ENCODE measurements around the gene TIA1.
"Not testable (repeated sequence)": the region's sequence is repeated elsewhere in the genome, so short reads cannot be mapped to it uniquely, and the experiment has no call there.

TIA1 gene

GRCh38 chr2:70203086-70203485 lies 45.3 kb downstream of the TIA1 start:
- no peak overlapping the region for H3K27ac Mint-ChIP-seq
- H3K9me3 Mint-ChIP-seq = no peaks in the 10 kb centered on the region
- ATAC-seq (replicated peaks) (no peak), DNase-seq (no peak)
- no peak overlapping the region for H3K4me3 Mint-ChIP-seq
- H3K36me3 Mint-ChIP-seq (ENCODE audit: insufficient read depth) = no peaks in the 10 kb centered on the region
- no peaks in the 10 kb centered on the region for H3K4me1 Mint-ChIP-seq (ENCODE audit: low read depth in 2 of 2)
- H3K27me3 Mint-ChIP-seq = no peaks in the 10 kb centered on the region

GRCh38 chr2:70202236-70202806 lies 46.1 kb downstream of the TIA1 start:
- no peaks in the 10 kb centered on the region for H3K36me3 Mint-ChIP-seq (ENCODE audit: insufficient read depth)
- H3K27me3 Mint-ChIP-seq = no peaks in the 10 kb centered on the region
- H3K9me3 Mint-ChIP-seq = no peaks in the 10 kb centered on the region
- DNase-seq (no peak), ATAC-seq (replicated peaks) (no peak)
- no peak overlapping the region for H3K27ac Mint-ChIP-seq
- H3K4me1 Mint-ChIP-seq (ENCODE audit: low read depth in 2 of 2) = no peaks in the 10 kb centered on the region
- no peak overlapping the region for H3K4me3 Mint-ChIP-seq

- DNase-seq (no peak), ATAC-seq (replicated peaks) (no peak)
- H3K9me3 Mint-ChIP-seq = no peaks in the 10 kb centered on the region
- no peak overlapping the region for H3K27ac Mint-ChIP-seq
- no peak overlapping the region for H3K4me3 Mint-ChIP-seq
- no peaks in the 10 kb centered on the region for H3K27me3 Mint-ChIP-seq
- no peaks in the 10 kb centered on the region for H3K36me3 Mint-ChIP-seq (ENCODE audit: insufficient read depth)
- H3K4me1 Mint-ChIP-seq (ENCODE audit: low read depth in 2 of 2) = no peaks in the 10 kb centered on the region
These were observed 46.6 kb downstream of the TIA1 start for GRCh38 chr2:70201831-70202230.

DNA sequence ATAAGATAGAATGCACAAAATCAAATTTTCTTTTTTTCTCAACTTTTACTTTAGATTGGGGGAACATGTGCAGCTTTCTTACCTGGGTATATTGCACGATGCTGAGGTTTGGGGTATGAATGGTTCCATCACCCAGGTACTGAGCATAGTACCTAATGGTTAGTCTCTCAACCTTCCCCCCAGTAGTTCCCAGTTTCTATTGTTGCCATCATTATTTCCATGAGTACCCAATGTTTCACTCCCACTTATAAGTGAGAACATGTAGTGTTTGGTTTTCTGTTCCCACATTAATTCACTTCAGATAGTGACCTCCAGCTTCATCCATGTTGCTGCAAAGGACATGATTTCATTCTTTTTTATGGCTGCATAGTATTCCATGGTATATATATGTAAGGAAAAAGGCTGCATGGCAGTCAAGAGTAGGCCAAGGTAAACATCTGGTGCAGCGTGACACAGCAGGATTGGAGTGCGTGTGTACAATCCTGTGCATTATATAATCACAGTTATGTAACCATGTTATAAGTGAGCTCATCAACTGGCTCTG lies 47.1 kb downstream of the TIA1 start:
- no peaks in the 10 kb centered on the region for H3K4me1 Mint-ChIP-seq (ENCODE audit: low read depth in 2 of 2)
- no peaks in the 10 kb centered on the region for H3K9me3 Mint-ChIP-seq
- H3K4me3 Mint-ChIP-seq = no peak overlapping the region
- H3K36me3 Mint-ChIP-seq (ENCODE audit: insufficient read depth) = no peaks in the 10 kb centered on the region
- DNase-seq (no peak), ATAC-seq (replicated peaks) (no peak)
- H3K27me3 Mint-ChIP-seq = no peaks in the 10 kb centered on the region
- H3K27ac Mint-ChIP-seq = no peak overlapping the region

DNA sequence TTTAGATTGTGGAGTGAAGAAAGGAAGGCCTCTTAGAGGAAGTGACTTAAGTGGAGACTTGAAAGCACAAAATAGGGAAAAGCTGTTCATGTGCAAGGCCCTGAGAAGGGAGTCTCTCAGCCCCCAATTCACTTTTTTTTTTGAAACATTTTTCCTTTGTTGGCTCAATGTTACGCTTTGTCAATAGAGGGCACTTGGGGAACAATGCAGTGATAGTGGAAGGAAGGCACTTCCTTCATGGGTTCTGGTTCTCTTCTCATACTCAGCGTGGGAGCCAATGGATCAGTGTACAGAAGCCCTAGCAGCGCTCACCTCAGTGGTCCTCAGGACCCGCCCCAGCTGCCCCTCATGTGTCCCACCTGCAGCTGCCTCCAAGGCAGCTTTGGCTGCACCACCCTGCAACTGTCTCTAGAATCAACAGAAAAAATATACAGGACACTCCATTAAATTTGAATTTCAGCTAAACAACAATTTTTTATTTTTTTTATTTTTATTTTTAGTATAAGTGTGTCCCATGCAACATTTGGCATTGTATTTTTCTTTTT lies 49.0 kb downstream of the TIA1 start:
- H3K9me3 Mint-ChIP-seq = no peaks in the 10 kb centered on the region
- ATAC-seq (replicated peaks) = no peak
- no peaks in the 10 kb centered on the region for H3K36me3 Mint-ChIP-seq (ENCODE audit: insufficient read depth)
- no peak overlapping the region for H3K27ac Mint-ChIP-seq
- no peak overlapping the region for H3K4me3 Mint-ChIP-seq
- H3K27me3 Mint-ChIP-seq = no peaks in the 10 kb centered on the region
- no peak for DNase-seq
- no peaks in the 10 kb centered on the region for H3K4me1 Mint-ChIP-seq (ENCODE audit: low read depth in 2 of 2)

DNA sequence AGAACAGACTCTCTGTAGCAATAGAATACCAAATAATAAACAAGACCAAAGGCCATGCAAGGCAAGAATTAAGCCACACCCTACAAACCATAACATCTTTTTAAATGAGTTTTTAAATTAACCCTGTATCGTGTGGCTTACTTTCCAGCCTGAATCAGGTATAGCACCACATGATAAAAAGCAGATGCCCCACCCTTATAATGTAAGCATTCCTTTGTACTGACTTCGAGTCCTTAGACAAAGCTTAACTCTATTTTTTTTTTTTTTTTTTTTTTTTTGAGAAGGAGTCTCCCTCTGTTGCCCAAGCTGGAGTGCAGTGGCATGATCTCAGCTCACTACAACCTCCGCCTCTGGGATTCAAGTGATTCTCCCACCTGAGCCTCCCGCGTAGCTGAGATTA lies 55.9 kb downstream of the TIA1 start:
- Mint-ChIP-seq H3K4me1 (ENCODE audit: low read depth in 2 of 2) (peaks cover 9% of the 10 kb centered on the region in 2 donors), H3K27ac (no peak overlapping the region), H3K4me3 (no peak overlapping the region), H3K27me3 (no peaks in the 10 kb centered on the region), H3K36me3 (ENCODE audit: insufficient read depth) (peaks cover 24% of the 10 kb centered on the region), H3K9me3 (no peaks in the 10 kb centered on the region)
- DNase-seq = no peak
- no peak for ATAC-seq (replicated peaks)

GRCh38 chr2:70191244-70191735 lies 57.1 kb downstream of the TIA1 start:
- H3K27me3 Mint-ChIP-seq = no peaks in the 10 kb centered on the region
- ATAC-seq (replicated peaks) = no peak
- peak overlapping the region; percentile 87 to 92 for H3K4me3 Mint-ChIP-seq
- no peak for DNase-seq
- H3K27ac Mint-ChIP-seq = peak overlapping the region; percentile 97 to 98
- peaks cover 9% of the 10 kb centered on the region in 2 donors for H3K4me1 Mint-ChIP-seq (ENCODE audit: low read depth in 2 of 2)
- H3K9me3 Mint-ChIP-seq = no peaks in the 10 kb centered on the region
- peaks cover 24% of the 10 kb centered on the region for H3K36me3 Mint-ChIP-seq (ENCODE audit: insufficient read depth)

DNA sequence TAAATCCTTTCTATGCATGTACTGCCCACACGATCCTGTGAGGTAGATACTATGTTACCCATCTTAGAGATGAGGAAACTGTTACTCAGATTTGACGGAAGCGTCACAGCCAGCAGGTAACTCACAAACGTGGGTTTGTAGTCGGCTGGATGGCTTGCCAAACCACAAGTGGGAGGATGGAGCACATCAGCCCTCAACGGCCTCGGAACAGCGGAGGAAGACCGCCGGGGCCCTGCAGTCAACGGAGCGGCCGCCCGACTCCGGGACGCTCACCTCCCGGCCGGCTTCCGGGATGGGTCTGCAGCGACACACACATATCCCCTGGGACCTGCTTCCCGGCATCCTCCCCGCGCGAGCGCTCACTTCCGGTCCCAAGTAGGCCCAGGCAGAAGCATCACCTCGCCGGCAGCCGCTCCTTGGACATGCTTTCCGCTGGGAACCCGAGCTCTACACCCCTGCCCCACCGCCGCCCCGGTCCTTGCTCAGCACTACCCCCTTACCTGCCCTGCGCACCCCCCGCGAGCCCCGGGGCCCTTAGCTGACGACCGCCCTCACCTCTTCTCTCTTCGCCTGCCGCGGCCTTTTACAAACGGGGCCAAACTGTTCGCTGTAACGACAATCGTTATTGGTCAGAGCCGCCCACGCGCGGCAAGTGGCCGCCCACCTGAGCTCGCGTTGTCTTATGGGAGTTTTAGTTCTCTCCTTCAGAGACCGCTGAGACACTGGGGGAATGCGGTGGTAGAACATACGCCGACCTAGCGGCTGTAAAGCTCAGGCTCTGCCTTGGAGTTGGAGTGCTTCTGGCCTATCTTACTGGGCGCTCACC lies 57.8 kb downstream of the TIA1 start, which contains the start of gene C2orf42:
TSS of gene C2orf42 (minus strand) at position 602 of the 826 bp plus-strand sequence. CDS start 9,034 bp downstream, outside the sequence.
- H3K27ac Mint-ChIP-seq = peak within 1 kb of the TSS; percentile 97 to 98
- peak within 1 kb of the TSS; percentile 87 to 92 for H3K4me3 Mint-ChIP-seq
- peak; percentile 83 for ATAC-seq (replicated peaks)
- H3K36me3 Mint-ChIP-seq (ENCODE audit: insufficient read depth) = peaks cover 24% of the 10 kb centered on the region
- no peaks in the 10 kb centered on the region for H3K27me3 Mint-ChIP-seq
- peak; percentile 93 to 95 (median 94) for DNase-seq
- no peaks in the 10 kb centered on the region for H3K9me3 Mint-ChIP-seq
- peaks cover 9% of the 10 kb centered on the region in 2 donors for H3K4me1 Mint-ChIP-seq (ENCODE audit: low read depth in 2 of 2)

GRCh38 chr2:70188460-70188859 lies 60.0 kb downstream of the TIA1 start:
- H3K4me3 Mint-ChIP-seq = no peak overlapping the region
- H3K9me3 Mint-ChIP-seq = no peaks in the 10 kb centered on the region
- ATAC-seq (replicated peaks) = no peak

DNA sequence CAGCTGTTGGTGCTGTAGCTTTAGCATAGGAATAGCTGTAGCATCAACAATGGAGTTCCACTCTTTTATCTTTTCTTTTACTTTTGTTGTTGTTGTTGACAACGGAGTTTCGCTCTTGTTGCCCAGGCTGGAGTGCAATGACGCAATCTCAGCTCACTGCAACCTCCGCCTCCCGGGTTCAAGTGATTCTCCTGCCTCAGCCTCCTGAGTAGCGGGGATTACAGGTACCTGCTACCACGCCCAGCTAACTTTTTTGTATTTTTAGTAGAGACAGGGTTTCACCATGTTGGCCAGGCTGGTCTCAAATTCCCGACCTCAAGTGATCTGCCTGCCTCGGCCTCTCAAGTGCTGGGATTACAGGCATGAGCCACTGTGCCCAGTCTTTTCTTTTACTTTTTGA lies 61.3 kb downstream of the TIA1 start:
- not testable (repeated sequence) for H3K27ac Mint-ChIP-seq; H3K9me3 Mint-ChIP-seq; H3K4me1 Mint-ChIP-seq (ENCODE audit: low read depth in 2 of 2); H3K4me3 Mint-ChIP-seq; ATAC-seq (replicated peaks); H3K27me3 Mint-ChIP-seq; DNase-seq
- peaks cover 30% of the 10 kb centered on the region for H3K36me3 Mint-ChIP-seq (ENCODE audit: insufficient read depth)

More at GRCh38 chr2:70188460-70188859, 60.0 kb downstream of the TIA1 start:
- H3K27me3 Mint-ChIP-seq = no peaks in the 10 kb centered on the region
- peaks cover 9% of the 10 kb centered on the region in 2 donors for H3K4me1 Mint-ChIP-seq (ENCODE audit: low read depth in 2 of 2)
- peaks cover 27% of the 10 kb centered on the region for H3K36me3 Mint-ChIP-seq (ENCODE audit: insufficient read depth)
- DNase-seq = no peak
- H3K27ac Mint-ChIP-seq = peak overlapping the region in 1 of 2 donors; percentile 29

- H3K27ac Mint-ChIP-seq = no peak overlapping the region
- ATAC-seq (replicated peaks) = no peak
These were observed 65.7 kb downstream of the TIA1 start for GRCh38 chr2:70182689-70183088.

GRCh38 chr2:70181363-70181956 lies 67.0 kb downstream of the TIA1 start:
- H3K9me3 Mint-ChIP-seq = no peaks in the 10 kb centered on the region
- ATAC-seq (replicated peaks) (no peak), DNase-seq (no peak)
- H3K27ac Mint-ChIP-seq = no peak overlapping the region
- H3K4me1 Mint-ChIP-seq (ENCODE audit: low read depth in 2 of 2) = no peaks in the 10 kb centered on the region
- no peaks in the 10 kb centered on the region for H3K27me3 Mint-ChIP-seq
- H3K36me3 Mint-ChIP-seq (ENCODE audit: insufficient read depth) = peaks cover 30% of the 10 kb centered on the region
- no peak overlapping the region for H3K4me3 Mint-ChIP-seq

More at GRCh38 chr2:70182689-70183088, 65.7 kb downstream of the TIA1 start:
- Mint-ChIP-seq H3K4me3 (no peak overlapping the region), H3K4me1 (ENCODE audit: low read depth in 2 of 2) (no peaks in the 10 kb centered on the region), H3K27me3 (no peaks in the 10 kb centered on the region), H3K9me3 (no peaks in the 10 kb centered on the region), H3K36me3 (ENCODE audit: insufficient read depth) (peaks cover 18% of the 10 kb centered on the region)
- DNase-seq = no peak

GRCh38 chr2:70173520-70173919 lies 74.9 kb downstream of the TIA1 start:
- Mint-ChIP-seq H3K27ac (no peak overlapping the region), H3K9me3 (no peaks in the 10 kb centered on the region), H3K36me3 (ENCODE audit: insufficient read depth) (peaks cover 76% of the 10 kb centered on the region), H3K4me3 (no peak overlapping the region), H3K27me3 (no peaks in the 10 kb centered on the region), H3K4me1 (ENCODE audit: low read depth in 2 of 2) (no peaks in the 10 kb centered on the region)
- DNase-seq (no peak), ATAC-seq (replicated peaks) (no peak)
